Amygdala (tissue), 56 donors: Measurements from ENCODE around the gene TMC1.
"Not testable (repeated sequence)": the region's sequence is repeated elsewhere in the genome, so short reads cannot be mapped to it uniquely, and the experiment has no call there.

Experiments used
- DNase-seq, 56 donors: peaks; one replicate each; lab custom pipeline; 2025; lab: John Stamatoyannopoulos, UW

TMC1 gene

DNA sequence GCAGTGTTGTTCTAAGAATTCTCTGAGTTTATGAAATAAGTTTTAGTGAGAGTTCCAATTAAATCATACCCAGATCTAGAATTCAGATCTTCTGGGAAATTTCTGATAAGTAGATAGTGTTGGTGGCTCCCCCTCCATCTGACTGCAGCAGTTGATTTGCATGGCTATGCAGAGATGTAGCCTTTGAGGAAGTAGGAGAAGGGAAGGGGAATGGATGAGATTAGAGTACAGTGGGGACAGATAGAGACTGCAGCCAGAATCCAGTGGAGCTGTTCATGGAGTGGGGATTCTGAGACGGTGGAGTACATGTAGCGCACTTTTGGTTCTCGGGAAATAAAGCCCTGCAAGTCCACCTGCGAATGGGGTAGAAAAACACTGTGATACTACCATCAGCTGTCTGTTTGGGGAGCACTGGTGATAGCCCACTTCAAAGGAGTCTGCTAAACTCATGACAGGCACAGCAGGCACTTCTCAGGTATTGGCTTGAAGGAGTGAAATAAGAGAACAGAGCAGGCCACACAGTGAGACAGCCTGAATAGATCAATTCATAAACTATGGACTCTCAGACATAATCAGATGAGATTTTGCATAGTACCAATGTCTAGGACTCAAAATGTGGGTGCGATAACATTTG is 334.6 kb downstream of the TMC1 start:
- no peak for DNase-seq

DNA sequence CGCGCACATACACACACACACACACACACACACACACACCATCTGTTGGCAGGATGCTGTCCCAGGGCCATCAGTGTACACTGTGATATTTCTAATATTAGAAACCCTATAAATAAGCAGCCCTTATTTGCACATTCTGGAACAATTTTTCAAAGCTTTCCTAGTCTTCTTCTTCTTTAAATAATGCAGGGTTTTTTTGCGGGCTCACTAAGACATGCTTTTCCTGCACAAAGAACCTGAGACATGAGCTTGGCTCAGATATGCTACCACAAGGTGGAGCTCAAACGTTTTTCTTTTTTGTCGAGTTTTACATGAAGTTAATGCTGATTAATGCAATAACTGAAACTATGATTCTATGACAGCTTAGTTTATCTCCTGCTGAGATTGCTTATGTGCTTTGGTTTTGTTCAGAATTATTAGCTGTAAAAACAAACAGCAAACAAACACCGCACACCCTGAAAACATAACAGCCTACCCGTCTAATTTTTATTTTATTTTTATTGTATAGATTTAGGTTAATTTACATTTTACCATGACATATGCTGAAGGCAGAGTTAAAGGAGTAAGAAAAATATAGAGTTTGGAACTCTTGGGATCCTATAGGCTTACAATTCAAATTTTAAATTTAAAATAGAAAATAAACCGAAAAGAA is 335.7 kb downstream of the TMC1 start:
- peak in 9 of 56 donors; percentile 2 to 45 (median 10) for DNase-seq

DNA sequence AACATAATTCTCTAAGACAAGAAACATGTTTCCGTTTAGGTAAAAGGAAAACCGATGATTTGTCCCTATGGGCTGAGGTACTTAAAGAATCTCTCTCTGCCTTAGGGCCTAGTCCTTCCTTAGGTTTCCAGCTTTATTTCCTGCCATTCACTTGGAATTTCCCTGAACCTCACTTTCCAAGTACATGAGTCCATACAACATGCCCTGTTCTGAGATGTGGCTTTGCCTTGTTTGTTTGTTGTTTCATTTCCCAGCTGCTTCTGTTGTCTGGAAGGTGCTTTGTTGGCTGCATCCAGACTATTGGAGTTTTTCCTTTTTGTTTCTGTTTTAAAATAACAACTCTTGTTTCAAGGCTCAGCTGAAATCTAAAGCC is 336.2 kb downstream of the TMC1 start:
- no peak for DNase-seq

DNA sequence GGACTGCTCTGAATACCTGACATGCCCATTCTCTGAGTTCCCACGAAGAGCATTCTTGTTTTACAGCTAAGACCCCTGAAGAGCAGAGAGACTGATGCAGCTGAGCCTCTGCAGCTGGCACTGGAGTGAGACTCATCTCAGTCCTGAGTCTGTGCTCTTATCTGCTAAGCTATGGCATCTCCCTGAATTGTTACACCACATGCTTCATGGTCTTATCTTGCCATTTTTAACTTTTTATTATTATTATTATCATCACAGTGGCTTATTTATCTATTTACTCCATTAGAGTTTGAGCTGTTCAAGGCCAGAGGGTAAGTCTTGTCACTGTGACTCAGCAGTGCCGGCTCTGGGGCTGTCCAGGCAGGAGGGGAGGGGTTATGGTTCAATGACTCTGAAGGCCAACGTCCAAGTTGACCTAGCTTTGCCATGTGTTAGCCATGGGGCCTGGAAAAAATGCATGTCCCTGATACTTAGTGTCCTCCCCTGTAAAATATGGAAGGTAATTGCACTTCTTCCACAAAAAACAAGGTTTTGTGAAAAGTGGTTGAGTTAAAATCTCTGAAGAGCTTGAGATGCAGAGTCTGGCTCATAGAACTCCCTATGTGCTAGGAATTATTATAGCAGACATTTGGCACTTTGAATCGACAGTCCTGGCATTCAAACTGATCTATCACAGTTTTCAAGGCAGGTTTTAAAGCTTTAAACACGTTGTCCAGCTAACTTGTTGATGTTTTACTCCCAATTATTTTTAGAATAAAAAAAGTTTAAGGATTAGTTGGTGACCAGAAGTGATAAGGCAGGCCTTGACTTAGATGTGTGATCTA is 336.9 kb downstream of the TMC1 start:
- no peak for DNase-seq

DNA sequence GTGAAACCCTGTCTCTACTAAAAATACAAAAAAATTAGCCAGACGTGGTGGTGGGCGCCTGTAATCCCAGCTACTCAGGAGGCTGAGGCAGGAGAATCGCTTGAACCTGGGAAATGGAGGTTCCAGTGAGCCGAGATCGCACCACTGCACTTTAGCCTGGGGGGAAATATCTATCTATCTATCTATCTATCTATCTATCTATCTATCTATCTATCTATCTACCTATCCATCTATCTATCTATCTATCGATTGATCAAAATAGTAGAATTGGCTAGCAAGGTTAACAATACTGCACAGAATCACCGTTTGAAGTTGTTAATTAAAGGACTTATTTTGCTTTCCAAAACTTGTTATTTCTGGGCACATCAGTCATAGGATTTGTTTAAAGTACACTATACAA is 341.4 kb downstream of the TMC1 start:
- not testable (repeated sequence) for DNase-seq

DNA sequence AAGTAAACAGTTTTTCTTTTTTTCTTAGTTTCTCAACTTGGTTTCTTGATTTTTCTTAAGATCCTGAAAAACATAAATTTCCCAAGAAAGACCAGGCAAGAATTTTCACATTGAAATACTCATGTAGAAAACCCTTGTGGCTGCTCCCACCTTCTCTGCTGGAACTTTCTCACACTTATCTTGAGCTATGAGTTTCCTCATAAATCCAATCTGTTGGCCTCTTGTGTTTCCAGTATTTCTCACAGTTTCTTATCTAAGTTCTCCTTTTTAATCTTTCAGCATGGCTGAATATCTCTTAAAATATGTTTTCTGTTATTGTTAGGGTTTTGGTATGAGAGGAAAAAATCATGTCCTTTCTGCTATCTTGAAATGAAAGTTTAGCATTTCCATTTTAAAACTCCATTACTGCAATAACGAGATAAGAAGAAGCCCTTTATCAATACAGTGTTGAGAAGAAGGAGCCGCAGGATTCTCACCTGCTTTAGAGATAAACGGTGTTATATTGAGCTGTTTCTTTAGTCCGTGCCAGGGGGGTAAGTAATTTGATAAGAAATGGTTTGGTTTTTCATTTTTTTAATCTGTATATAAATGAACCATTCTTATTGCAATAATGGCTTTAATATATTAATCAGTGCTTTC is 342.2 kb downstream of the TMC1 start:
- DNase-seq = no peak

DNA sequence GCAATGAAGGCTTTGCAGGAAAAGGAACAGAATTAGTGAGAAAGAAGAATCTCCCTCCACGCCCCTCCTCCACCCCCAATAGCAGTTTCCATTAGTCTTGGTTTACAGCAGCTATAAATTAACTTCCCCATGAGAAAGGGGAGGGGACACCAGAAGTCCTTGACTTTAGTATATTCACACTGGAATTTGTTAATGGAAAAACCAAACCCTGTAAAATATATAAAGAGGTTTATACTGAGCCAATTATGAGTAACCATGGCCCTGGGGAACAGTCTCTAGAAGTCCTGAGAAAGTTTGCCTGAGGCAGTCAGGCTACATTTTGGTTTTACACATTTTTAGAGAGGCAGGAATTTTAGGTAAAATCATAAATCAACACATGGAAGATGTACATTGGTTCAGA is 342.9 kb downstream of the TMC1 start:
- no peak for DNase-seq

DNA sequence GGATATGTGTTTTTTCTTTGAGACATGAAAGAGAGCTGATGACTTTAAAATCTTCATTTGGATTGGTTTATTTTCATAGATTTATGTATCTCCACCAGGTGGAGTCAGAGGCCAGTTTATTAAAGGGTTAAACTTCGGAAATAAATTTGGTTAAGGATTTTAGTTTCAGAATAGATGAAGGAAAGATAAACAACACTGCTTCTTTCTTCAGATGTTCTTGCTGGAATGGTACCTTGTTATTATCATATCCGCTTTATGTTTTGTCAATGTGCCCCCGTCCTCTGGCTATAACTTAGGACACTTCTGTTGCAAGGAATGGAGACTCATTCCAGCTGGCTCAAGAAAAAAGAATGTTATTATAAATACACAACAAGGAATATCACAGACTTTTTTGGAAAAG is 350.3 kb downstream of the TMC1 start:
- no peak for DNase-seq

DNA sequence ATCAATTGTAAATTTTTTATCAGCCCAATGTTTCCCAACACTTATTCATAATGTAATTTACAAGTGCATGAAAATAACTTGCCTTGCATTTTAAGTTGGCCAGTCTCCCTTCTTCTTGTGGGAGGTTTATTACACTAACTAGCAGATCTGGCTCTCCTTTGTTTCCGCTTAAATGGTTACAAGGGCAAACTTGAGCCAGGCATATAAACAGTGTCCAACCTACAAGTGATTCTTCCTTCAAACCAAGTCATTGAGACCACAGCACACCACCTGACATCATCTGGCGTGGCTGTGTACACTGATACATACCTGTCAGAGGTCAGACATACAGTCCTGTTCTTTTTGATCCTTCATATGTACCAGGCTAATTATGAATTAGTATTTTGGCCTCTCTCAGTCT is 351.3 kb downstream of the TMC1 start:
- no peak for DNase-seq

DNA sequence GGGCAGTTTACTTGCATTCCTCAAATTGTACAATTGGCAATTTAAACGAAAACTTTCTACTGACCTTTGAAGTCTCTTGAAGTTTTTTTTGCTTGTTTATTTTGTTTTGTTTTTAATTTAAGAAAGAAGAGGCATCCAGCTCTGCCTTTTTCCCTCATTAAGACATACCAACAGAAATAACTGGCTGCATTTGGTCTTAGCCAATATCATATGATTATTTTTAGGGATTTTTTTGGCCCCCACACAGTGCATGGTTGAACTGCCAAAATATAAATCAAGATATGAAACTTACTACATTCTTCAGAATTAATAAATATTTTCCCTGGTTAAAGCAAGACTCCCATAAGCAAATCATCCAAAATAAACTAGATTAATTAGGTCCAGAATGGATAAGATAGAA is 352.0 kb downstream of the TMC1 start:
- DNase-seq = no peak

DNA sequence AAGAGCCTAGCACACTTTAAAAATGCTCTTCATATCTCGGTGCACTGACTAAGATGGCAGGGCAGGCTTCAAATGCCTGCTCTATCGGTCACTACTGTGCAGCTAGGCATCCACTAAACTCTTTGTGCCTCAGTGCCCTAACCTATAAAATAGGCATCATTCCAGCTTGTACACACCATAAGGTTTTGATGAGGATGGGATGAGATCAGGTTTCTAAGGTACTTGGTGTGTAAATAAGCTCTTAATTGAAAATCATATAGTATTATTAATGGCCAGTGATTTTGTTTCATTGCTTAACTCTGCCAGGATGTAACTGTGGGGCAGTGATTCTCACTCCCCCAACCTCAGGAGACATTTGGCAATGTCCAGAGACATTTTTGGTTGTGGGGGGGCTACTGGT is 352.9 kb downstream of the TMC1 start:
- no peak for DNase-seq

DNA sequence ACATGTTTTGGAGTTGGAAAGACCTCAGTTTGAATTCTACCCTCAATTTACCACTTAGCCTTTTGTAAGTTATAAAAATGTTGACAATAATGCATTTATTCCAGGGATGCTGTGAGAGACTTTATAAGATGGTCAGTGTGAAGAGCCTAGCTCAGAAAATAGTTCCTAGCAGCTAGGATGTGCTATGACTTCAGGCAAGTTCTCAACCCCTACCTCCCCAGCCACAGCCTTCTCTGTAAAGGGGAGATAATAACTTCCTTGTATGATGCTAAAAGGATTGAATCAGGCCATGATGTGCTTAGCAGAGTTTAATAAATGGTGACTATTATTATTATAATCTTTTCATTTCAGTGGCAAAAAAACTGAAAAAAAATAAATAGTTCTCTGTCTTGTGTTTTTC is 353.8 kb downstream of the TMC1 start:
- no peak for DNase-seq

DNA sequence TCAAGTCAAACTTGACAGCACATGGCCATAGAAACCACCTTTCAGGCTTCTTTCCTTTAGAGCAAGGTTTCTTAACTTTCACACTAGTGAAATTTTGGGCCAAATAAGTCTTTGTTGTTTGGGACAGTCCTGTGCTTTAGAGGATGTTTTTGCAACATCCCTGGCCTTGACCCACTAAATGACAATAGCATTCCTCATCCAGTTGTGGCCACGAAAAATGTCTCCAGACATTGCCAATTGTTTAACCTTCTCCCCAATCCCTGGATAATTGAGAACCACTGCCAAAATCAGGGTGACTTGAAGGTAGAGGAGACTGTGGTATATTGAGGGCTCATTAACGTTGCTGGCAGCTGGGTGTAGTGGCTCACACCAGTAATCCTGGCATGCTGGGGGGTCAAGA is 359.4 kb downstream of the TMC1 start:
- DNase-seq = no peak

DNA sequence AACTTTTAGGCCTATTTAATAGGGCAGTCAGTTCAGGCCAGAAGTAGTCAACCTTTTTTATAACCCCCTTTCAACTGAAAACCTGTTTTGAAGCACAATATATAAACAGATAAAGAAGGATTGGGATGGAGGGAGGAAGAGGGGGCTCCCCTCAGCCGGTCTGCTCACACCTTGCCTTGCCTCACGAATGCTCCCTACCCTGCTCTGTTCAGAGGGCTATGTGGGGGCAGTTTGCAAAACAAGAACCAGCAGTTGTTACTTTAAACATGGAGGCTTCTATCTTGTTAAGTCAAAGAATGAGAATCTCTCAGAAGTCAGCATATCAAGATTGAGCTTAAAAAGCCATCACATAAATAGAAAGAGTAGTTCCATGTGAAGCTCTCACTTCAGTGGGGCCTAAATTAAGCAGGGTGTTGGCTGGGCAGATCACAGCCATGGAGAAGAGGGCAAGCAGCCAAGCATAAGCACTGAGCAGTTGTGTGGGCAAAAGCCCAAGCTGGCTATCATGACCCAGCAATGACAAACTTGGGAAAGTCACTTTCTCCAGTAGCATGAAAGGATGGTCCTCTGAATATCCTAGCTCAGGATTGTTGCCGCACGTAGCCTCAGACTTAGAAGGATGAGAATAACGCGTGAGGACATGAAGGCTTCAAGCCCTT is 360.8 kb downstream of the TMC1 start:
- DNase-seq = no peak

DNA sequence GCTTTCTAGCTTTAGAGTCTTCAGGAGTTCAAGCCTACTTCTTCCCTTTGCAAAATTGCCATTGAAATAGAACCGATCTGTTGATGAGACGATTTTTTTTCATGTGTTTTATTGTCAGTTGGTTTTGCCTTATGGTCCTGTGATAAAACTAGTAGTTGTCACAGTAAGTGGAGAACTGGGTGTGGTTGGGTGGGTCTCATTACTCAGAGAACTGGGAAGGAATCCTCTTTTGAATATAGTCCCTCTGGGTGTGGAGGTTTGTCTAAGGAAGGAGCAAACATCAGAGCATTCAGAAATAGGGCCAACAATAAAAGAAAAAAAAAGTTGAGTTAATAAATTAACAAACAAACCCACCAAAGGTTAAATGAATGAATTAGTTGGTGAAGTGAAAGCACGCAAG is 362.5 kb downstream of the TMC1 start:
- no peak for DNase-seq

DNA sequence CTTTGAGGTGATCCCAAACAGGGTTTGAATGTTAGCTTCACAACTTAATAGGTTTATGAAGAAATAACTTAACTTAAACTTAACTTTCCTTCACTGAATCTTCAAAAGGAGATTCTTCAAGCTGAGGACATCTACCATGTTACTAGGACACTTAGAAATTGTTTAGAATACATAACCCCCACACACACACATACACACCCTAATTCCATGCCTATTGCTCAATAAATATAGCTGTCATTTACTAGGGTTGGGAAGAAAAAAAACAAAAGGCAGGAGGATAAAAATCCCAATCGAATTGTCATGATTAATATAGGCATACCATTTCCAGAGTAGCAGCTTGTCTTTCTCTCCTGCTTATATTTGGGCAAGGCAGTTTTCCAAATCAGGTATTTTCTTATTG is 363.1 kb downstream of the TMC1 start:
- no peak for DNase-seq
